IMR-90 (cell line): ENCODE data around the gene AUTS2.

Source experiments
- POLR2A ChIP-seq: IDR thresholded peaks from 2 replicates; pipeline ENCODE4 v1.6.1; 2012; ENCODE audit warnings: mild to moderate bottlenecking, low read depth, low read length
- USF2 ChIP-seq: fragments of 150-350 bp; IDR thresholded peaks from 2 replicates; pipeline ENCODE4 v1.6.1; 2017; ENCODE audit warnings: mild to moderate bottlenecking, antibody characterized with exemption, low read length, low read depth

GRCh38 chr7:69911337-69911736, 313.1 kb downstream of the AUTS2 start:
- TF ChIP-seq POLR2A (no peak), USF2 (no peak)
